GM12864 (cell line): ENCODE measurements around the gene CCDC144A.
A peak's percentile ranks its signal among the peaks of the same experiment; 100 is the strongest.
"Not testable (repeated sequence)": the region's sequence is repeated elsewhere in the genome, so short reads cannot be mapped to it uniquely, and the experiment has no call there.

ENCODE experiments used
- DNase-seq: peaks from one replicate; pipeline ENCODE4 v3.0.0-alpha.2; 2011; ENCODE audit warnings: low read depth
- H3K4me3 ChIP-seq: 2 replicates; pipeline ENCODE4 v1.5.1; 2011; ENCODE audit warnings: mild to moderate bottlenecking, low read depth, low read length, control low read depth
- CTCF ChIP-seq: IDR thresholded peaks from 2 replicates; pipeline ENCODE4 v1.5.1; 2011; ENCODE audit warnings: low read depth, mild to moderate bottlenecking, moderate library complexity, low read length, control low read depth, inconsistent platforms; ENCODE audit errors: missing control alignments

The CCDC144A gene

DNA sequence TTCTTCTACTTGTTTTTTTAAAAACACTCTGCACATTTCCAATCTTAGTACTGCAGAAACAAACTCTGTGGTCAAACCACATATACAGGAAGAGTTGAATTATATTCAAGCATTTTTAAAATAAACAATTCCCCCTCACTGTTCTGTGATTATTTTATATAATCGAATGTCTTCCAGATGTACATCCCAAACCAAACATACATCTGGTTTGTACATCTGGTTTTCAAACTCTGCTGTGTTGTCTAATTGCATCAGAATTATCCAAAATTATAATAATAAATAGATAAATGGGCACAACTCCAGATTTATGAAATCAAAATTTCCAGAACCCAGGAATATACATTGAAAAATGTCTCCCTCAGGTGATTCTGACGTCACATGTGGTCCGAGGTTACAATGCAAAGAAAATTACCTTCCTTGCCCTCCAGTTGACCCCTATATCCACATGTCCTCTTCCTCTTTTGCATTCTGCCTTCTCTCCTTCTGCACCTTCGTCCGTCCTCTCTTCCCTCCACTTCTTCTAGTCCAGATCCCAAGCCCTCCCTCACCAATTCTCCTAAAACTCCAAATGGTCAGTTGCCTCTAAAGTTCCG is 13.3 kb upstream of the CCDC144A start:
- no peak for TF ChIP-seq CTCF
- H3K4me3 ChIP-seq = no peak overlapping the region
- no peak for DNase-seq

DNA sequence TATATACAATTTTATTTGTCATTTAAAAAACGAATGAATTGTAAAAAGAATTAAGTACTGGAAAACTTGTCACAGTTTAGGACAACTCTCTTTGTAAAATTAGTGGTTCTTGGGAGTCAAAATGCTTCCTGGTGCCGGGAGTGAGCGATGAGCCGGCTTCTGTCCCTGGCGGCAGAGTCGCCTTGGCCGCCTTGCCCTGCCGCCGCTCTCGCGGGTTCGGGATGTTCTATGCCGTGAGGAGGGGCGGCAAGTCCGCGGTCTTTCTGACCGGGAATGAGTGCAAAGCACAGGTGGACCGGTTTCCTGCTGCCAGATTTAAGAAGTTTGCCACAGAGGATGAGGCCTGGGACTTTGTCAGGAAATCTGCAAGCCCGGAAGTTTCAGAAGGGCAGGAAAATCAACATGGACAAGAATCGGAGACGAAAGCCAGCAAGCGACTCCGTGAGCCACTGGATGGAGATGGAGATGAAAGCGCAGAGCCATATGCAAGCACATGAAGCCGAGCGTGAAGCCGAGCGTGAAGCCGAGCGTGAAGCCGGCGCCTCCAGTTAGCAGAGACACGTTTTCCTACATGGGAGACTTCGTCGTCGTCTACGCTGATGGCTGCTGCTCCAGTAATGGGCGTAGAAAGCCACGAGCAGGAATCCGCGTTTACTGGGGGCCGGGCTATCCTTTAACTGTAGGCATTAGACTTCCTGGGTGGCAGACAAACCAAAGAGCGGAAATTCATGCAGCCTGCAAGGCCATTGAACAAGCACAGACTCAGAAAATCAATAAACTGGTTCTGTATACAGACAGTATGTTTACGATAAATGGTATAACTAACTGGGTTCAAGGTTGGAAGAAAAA is 6.5 kb upstream of the CCDC144A start:
- DNase-seq, H3K4me3 ChIP-seq: not testable (repeated sequence)

GRCh38 chr17:16686019-16686418 is 4.0 kb upstream of the CCDC144A start:
- not testable (repeated sequence) for H3K4me3 ChIP-seq, DNase-seq

DNA sequence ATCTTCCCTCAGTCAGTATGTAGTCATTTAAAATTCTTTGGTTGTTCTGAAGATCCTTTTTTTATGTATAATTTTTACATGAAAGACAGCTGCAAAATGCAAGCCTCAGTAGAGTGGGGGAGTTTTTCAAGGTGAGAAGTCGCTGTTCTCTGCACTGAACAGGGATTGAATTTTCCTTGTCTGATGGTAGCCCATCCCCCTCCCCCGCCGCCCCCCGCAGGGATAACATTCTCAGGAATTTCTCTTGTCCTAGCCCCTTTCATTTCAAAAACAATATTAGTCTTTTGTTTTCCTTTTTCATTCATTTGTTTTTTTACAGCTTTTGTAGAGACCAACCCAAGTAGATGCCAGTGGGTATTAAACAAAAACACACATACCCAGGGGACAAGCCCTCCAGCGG is 2.9 kb upstream of the CCDC144A start:
- not testable (repeated sequence) for DNase-seq, H3K4me3 ChIP-seq

GRCh38 chr17:16690447-16690846 is 406 bp downstream of the CCDC144A start:
- not testable (repeated sequence) for H3K4me3 ChIP-seq, DNase-seq

DNA sequence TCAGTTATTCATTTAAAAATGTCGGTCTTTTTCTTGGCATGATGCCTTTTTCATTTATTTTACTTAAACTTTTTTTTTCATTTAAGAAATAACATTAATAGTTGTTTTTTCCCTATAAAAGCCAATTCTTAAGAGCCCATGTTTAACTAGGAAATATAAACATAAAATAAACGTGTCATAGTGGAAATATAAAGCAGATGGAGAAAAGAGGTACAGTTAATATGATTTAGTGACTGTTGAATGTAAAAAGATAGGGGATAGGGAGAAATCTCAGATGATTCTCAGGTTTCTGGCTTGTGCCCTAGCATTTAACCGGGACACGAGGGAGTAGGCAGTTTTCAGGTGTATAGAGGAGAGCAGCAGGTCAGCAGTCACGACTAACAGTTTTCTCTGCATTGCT is 7.6 kb downstream of the CCDC144A start:
- not testable (repeated sequence) for DNase-seq, H3K4me3 ChIP-seq

DNA sequence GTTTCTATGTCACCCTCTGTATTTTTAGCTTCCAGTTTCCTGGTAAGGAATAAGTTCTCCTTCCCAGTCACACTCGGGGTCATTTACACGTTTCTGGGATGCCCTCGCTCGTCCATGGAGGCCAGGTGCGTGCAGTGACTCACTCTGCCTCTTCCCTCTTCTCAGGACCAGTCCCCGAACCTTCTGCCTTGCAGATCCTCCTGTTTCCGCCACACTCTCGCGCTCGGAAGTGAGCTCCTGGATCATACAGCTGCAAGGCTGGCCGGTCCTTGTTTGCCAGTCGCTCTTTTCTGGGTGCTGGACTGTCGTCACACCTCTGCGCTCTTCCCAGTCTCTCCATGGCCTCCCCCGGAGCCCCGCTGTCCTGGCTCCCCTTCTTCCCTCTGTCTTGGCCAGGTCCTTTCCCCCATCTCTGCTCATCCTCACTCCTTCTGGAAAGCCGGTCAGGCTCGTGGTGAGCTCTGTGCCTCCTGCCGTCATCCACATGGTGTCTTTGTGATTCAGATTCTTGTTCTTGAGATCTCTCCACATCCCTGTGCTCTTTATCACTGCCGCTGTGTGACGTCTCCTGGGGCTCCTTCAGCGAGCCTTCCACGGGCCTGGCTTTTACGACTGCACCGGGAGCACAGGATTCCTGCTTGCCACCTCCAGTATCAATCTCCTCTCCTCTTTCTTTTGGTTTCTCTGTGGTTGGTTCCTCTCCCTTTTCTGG is 55.6 kb downstream of the CCDC144A start:
- H3K4me3 ChIP-seq, DNase-seq: not testable (repeated sequence)

- H3K4me3 ChIP-seq, DNase-seq: not testable (repeated sequence)
Observed at GRCh38 chr17:16746571-16746970, 56.5 kb downstream of the CCDC144A start.

DNA sequence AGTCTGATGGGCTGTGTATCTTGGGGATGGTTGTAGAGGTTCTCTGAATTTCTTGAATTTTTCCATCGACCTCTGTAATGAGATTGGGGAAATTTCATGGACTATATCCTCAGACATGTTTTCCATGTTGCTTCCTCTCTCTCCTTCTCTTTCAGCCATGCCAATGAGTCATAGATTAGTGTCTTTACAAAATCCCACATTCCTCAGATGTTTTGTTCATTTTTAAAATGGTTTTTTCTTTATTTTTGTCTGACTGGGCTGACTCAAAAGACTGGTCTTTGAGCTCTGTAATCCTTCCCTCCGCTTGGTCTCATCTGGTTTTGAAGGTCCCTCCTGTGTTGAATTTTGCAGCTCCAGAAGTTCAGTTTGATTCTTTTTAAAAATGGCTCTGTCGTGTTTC is 60.5 kb downstream of the CCDC144A start:
- H3K4me3 ChIP-seq, DNase-seq: not testable (repeated sequence)

DNA sequence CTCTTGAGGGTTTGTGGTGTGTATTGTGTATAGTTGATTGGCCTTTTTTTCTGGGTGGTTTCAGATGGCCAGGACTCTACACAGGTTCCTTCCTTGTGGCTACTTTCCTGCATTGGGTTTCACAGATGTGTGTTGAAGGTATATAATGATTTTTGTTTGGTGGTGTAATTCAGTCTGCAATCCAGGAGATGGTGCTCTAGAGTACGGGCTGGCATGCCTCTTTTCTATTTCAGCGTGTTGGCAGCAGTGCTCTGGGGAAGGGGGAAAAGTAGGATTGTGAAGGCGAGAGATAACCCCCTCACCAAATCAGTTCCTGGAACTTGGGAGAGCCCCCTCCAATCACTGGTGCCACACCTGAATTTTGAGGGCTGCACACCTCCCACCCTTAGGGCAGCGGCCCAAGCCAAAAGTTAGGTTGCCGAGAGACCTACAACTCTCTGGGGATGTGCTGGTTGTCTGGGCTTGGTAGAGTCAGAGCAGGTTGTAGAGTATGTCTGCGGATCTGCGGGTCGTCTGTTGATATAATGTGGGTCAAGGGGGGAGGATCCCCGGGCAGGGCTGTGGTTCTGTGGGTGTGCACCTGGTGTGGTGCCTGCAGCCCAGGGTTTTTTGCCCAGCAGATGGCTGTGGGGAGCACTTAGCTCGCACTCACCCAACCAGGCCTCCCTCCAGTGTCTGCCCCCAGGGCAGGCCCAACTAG is 61.3 kb downstream of the CCDC144A start:
- not testable (repeated sequence) for DNase-seq, H3K4me3 ChIP-seq
- TF ChIP-seq CTCF = peak; percentile 44

GRCh38 chr17:16751924-16752287 is 61.9 kb downstream of the CCDC144A start:
- not testable (repeated sequence) for DNase-seq

GRCh38 chr17:16757520-16757919 is 67.5 kb downstream of the CCDC144A start:
- DNase-seq, H3K4me3 ChIP-seq: not testable (repeated sequence)

More at GRCh38 chr17:16751924-16752287, 61.9 kb downstream of the CCDC144A start:
- H3K4me3 ChIP-seq = not testable (repeated sequence)

DNA sequence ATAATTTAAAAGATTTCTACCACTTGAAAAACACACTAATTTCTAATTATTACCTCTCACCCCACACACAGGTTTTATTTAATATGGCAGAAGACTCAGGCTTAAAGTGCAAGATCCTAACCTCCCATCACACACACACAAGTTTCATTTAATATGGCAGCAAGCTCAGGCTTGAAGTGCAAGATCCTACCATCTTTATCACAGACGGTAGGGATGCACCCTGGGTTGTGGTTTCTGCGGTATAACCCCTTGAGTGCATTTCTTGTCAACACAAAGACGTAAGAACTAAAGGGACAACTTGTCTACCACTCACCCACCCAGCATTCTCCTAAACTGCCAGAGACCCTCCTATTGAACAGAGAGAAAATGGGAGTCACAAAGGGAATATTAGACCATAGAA is 68.1 kb downstream of the CCDC144A start:
- DNase-seq, H3K4me3 ChIP-seq: not testable (repeated sequence)

GRCh38 chr17:16768290-16769175 is 78.5 kb downstream of the CCDC144A start:
- not testable (repeated sequence) for H3K4me3 ChIP-seq, DNase-seq

GRCh38 chr17:16772394-16773145 is 82.5 kb downstream of the CCDC144A start:
- DNase-seq, H3K4me3 ChIP-seq: not testable (repeated sequence)
